Cardiac muscle cell (in vitro differentiated cells and primary cell): Measurements from ENCODE around the gene HOXA2. TPM values are rescaled to one million over a fixed set of nuclear protein-coding genes. Genes with fewer than 3 reads are reported as not detected.

Experiments
- DNase-seq, 2 donors: peaks; one replicate each; pipeline versions ENCODE4 v3.0.0 to v3.0.0-alpha.2; 2010 to 2017; ENCODE audit warnings: low read depth in 1 of 2, low spot score in 1 of 2
- H3K27ac ChIP-seq: fragments of 200-600 bp; sonication (generic); 2 replicates; pipeline ENCODE4 v1.5.1; 2016
- H3K27me3 ChIP-seq: fragments of 200-600 bp; sonication (generic); 2 replicates; pipeline ENCODE4 v1.6.0; 2016; ENCODE audit warnings: control low read depth
- H3K36me3 ChIP-seq: fragments of 200-600 bp; sonication (generic); 2 replicates; pipeline ENCODE4 v1.5.1; 2016; ENCODE audit warnings: control low read depth
- H3K4me1 ChIP-seq: fragments of 200-600 bp; sonication (generic); 2 replicates; pipeline ENCODE4 v1.8.1; 2017; ENCODE audit warnings: low read depth, mild to moderate bottlenecking, mixed run types
- H3K4me3 ChIP-seq: fragments of 200-600 bp; sonication (generic); 2 replicates; pipeline ENCODE4 v1.5.1; 2016; ENCODE audit warnings: mild to moderate bottlenecking
- H3K9me3 ChIP-seq: fragments of 200-600 bp; sonication (generic); 2 replicates; pipeline ENCODE4 v1.5.1; 2017; ENCODE audit warnings: low read depth, mild to moderate bottlenecking, control low read depth
- polyA plus RNA-seq: library from polyadenylated mRNA; unstranded; fragments of >200 nt; fragmentation: Nextera tagmentation; extraction: Ambion mirVana; gene quantifications from 2 replicates; pipeline ENCODE4 v1.2.1, GENCODE V29; 2016
- total RNA-seq: library from RNA; depleted of rRNA; stranded (reverse); fragments of >200 nt; gene quantifications from 2 replicates; pipeline ENCODE4 v1.2.3, GENCODE V29; 2016
- TF ChIP-seq, protein P1 (sequence below): IDR thresholded peaks from 2 replicates; pipeline ENCODE4 v1.5.1; 2012; ENCODE audit warnings: low read depth, mild to moderate bottlenecking, low read length

Gene HOXA2
- total and polyA plus RNA-seq, 2 experiments from 2014 or later, result 0.12 to 0.27 TPM

DNA sequence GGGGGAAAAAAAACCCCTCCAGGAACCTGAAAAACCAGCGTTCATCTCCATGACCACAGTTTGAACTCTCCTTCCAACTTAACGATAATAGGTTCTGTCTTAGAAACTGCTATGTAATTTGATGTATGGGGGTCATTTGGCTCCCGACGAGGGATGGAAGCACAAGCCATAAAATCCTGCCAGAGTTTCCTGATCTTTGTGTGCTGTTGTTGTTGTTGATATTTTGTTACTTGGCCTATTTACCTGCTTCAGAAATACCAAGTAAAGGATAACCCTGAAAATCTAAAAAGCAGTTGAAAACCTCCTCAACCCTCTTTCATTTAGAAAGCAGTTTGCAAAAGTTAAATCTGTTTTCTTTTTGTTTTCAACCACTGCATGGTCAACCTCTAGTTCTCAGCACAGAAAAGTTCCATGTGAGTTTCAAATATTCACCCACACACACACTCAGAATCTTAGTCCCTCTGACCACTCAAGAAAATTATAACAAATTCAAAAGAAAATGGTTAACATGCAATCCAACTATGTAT is 9.3 kb upstream of the HOXA2 start:
- DNase-seq, result no peak

GRCh38 chr7:27111042-27111750 is 8.7 kb upstream of the HOXA2 start:
- H3K27me3 ChIP-seq, result peaks cover 100% of the 10 kb centered on the region
- H3K27ac ChIP-seq, result no peak overlapping the region
- no peak overlapping the region for H3K4me3 ChIP-seq

More for the DNA sequence above, 9.3 kb upstream of the HOXA2 start:
- H3K9me3 ChIP-seq, result no peaks in the 10 kb centered on the region
- no peaks in the 10 kb centered on the region for H3K36me3 ChIP-seq
- no peak overlapping the region for H3K4me3 ChIP-seq
- peaks cover 100% of the 10 kb centered on the region for H3K27me3 ChIP-seq
- peaks cover 17% of the 10 kb centered on the region for H3K4me1 ChIP-seq
- TF ChIP-seq, protein P1, sequence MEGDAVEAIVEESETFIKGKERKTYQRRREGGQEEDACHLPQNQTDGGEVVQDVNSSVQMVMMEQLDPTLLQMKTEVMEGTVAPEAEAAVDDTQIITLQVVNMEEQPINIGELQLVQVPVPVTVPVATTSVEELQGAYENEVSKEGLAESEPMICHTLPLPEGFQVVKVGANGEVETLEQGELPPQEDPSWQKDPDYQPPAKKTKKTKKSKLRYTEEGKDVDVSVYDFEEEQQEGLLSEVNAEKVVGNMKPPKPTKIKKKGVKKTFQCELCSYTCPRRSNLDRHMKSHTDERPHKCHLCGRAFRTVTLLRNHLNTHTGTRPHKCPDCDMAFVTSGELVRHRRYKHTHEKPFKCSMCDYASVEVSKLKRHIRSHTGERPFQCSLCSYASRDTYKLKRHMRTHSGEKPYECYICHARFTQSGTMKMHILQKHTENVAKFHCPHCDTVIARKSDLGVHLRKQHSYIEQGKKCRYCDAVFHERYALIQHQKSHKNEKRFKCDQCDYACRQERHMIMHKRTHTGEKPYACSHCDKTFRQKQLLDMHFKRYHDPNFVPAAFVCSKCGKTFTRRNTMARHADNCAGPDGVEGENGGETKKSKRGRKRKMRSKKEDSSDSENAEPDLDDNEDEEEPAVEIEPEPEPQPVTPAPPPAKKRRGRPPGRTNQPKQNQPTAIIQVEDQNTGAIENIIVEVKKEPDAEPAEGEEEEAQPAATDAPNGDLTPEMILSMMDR, result no peak
- H3K27ac ChIP-seq, result no peak overlapping the region

DNA sequence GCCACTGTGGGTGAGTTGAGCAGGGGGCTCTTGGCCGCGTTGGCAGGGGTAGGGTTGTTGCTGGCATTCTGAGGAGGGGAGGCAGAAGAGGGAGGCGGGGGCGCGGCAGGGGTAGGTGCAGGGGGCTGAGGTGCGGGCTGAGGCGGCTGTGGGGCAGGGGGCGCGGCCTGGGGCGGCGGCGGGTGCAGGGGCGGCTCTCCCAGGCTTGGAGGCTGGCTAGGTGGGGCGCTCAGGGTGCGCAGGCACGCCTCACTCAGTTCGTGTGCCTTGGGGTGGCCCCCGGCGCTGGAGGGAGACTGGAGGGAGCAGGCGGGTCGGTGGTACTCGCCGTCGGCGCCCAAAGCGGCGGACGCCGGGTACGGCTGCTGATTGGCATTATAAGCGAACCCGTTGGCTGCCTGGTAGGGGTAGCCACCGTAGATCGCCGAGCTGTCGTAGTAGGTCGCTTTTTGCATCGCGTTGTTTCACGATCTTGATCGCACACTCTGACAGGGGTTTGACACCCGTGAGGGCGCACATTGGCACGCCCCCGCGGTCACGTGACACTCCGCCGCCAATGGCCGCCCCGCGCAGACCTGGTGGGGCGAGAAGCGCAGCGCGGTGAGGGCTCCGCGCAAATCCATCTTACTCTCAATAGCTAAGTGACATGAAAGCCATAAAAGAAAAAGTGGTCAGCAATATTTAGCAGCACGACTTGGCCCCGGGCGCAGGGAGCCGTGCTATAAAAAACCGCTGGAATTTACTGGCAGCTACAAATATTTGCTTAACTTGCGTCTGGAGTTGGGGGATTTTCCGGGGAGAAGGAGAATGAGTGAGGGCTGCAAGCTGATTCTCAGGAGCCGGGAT is 7.9 kb upstream of the HOXA2 start:
- TF ChIP-seq, protein P1, result no peak
- H3K4me1 ChIP-seq, result peaks cover 19% of the 10 kb centered on the region

More at GRCh38 chr7:27111042-27111750, 8.7 kb upstream of the HOXA2 start:
- Histone ChIP-seq H3K9me3 (no peaks in the 10 kb centered on the region), H3K4me1 (peaks cover 19% of the 10 kb centered on the region), H3K36me3 (no peaks in the 10 kb centered on the region)
- DNase-seq, result no peak
- TF ChIP-seq, protein P1, result no peak

DNA sequence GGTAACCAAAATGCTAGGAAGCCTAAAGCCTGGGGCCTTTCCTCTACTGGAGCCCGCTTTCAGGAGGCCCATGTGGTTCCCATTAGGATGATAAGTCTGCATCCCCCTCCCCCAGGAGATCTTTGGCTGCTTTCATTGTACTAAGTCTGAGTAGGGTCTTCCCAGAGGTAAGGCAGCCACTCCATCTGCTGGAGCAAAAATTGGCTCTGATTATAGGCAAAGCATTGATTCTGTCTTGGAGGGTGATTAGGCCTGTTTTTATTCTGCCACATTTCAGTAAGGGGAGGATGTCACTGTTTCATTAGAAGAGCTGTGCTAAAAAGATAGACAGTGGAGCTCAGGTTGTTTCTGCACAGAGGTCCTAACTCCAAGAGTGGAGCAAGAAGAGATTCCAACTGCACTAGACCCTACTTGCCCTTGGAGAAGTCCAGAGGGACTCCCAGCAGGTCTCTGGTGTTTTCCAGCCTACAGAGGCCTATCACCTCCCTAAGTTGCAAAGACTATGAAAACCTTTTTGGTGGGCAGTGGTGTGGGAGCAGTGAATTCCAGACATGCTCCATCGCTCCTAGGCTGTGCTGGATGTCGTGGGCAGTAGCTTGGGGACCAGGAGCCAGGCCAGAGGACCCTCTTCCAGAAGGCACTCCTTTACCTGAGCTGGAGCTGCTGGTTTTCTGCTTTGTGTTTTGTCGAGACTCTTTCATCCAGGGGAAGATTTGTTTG is 7.1 kb upstream of the HOXA2 start:
- Histone ChIP-seq H3K9me3 (no peaks in the 10 kb centered on the region), H3K4me1 (peaks cover 19% of the 10 kb centered on the region), H3K36me3 (no peaks in the 10 kb centered on the region), H3K27me3 (peaks cover 100% of the 10 kb centered on the region), H3K27ac (no peak overlapping the region), H3K4me3 (no peak overlapping the region)
- DNase-seq, result no peak
- TF ChIP-seq, protein P1, result no peak

More for the DNA sequence above, 7.9 kb upstream of the HOXA2 start:
- Histone ChIP-seq H3K36me3 (no peaks in the 10 kb centered on the region), H3K4me3 (no peak overlapping the region), H3K27ac (no peak overlapping the region), H3K27me3 (peaks cover 100% of the 10 kb centered on the region), H3K9me3 (no peaks in the 10 kb centered on the region)
- no peak for DNase-seq

DNA sequence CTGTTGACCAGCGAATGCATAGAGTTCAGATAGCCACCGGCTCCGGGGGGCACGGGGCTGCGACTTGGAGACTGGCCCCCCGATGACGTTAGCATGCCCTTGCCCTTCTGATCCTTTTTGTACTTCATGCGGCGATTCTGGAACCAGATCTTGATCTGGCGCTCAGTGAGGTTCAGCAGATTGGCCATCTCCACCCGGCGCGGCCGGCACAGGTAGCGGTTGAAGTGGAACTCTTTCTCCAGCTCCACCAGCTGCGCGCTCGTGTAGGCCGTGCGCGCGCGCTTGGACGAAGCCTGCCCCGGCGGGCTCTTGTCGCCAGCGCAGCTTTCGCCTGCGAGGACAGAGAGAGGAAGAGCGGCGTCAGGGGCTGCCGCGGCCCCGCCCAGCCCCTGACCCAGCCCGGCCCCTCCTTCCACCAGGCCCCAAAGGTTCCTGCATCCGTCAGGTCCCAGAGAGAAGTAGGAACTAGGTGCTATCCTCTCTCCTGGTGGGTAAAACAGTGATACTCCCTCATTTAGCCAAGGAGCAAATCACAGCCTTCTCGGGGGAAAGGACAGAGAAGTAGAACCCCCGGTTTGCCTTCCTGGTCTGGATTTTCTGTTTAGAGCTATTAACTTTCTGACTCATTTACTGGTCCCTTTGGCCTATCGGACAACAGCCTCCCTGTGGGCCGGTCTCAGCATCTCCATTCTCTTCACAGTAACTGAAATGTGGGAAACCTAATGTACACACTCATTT is 6.1 kb upstream of the HOXA2 start:
- peaks cover 14% of the 10 kb centered on the region for H3K4me1 ChIP-seq
- peaks cover 100% of the 10 kb centered on the region for H3K27me3 ChIP-seq
- no peaks in the 10 kb centered on the region for H3K9me3 ChIP-seq
- no peaks in the 10 kb centered on the region for H3K36me3 ChIP-seq
- H3K4me3 ChIP-seq, result no peak overlapping the region
- H3K27ac ChIP-seq, result no peak overlapping the region
- peak in 1 of 2 donors; percentile 39 for DNase-seq
- TF ChIP-seq, protein P1, result no peak
